Cardiac fibroblast (primary cell): ENCODE measurements around the gene JPH2.

Experiments used
- DNase-seq, 2 donors: peaks; one replicate each; pipeline versions ENCODE4 v3.0.0 to v3.0.0-alpha.2; 2010; ENCODE audit warnings: low read depth in 2 of 2
- H3K4me3 ChIP-seq, 2 donors: replicated peaks in 1 of 2; 1 replicate in 1 of 2; 2 replicates in 1 of 2; pipeline ENCODE4 v1.5.1; 2011; ENCODE audit warnings: low read depth in 2 of 2, low read length in 2 of 2, mild to moderate bottlenecking in 2 of 2, moderate library complexity in 1 of 2
- TF ChIP-seq, protein P1 (sequence below): IDR thresholded peaks from one replicate; pipeline ENCODE4 v1.5.1; 2011; ENCODE audit warnings: low read depth, mild to moderate bottlenecking, low read length, inconsistent platforms

The JPH2 gene

GRCh38 chr20:44089987-44090674 lies 96.9 kb downstream of the JPH2 start:
- peak; percentile 67 to 80 for DNase-seq
- H3K4me3 ChIP-seq: no peak overlapping the region
- TF ChIP-seq, protein P1, sequence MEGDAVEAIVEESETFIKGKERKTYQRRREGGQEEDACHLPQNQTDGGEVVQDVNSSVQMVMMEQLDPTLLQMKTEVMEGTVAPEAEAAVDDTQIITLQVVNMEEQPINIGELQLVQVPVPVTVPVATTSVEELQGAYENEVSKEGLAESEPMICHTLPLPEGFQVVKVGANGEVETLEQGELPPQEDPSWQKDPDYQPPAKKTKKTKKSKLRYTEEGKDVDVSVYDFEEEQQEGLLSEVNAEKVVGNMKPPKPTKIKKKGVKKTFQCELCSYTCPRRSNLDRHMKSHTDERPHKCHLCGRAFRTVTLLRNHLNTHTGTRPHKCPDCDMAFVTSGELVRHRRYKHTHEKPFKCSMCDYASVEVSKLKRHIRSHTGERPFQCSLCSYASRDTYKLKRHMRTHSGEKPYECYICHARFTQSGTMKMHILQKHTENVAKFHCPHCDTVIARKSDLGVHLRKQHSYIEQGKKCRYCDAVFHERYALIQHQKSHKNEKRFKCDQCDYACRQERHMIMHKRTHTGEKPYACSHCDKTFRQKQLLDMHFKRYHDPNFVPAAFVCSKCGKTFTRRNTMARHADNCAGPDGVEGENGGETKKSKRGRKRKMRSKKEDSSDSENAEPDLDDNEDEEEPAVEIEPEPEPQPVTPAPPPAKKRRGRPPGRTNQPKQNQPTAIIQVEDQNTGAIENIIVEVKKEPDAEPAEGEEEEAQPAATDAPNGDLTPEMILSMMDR: no peak

- no peak for DNase-seq
- no peak overlapping the region for H3K4me3 ChIP-seq
- TF ChIP-seq, protein P1: no peak
Measured at GRCh38 chr20:44087857-44088120, 99.2 kb downstream of the JPH2 start.

DNA sequence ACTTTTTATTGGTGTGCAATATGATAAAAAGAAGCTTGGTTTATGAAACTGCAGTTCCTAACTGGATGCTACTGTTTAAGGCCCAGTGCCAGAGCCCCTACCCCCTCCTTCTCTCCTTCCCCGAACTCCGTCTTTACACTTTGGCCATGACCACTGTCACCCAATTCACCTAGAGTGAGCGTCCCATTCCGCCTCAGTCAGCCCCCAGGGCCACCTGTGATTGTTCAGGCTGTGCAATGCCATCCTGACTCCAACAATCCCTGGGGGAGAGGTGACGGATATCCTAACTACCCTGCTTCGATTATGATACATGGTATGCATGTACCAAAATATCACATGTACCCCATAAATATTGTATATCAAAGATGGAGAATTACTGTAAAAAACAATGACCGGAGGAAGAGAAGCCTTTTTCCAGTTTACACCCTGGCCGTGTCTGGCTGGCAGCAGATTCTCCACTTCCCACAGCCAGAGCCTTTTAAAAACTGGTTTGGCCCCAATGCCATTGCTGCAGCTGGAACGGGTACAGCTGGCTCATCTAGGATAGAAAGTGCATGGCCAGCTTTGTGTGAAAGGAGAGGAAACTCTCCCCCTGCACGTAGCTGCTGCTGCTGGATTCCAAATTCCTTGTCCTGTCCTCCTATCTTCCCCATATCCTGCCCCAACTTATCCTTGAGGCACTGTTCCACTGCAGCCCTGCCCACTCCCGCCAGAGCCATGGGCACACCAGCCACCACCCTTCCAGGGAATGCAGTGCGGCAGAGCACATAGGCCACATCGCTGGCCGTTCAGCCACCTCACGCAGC lies 99.7 kb downstream of the JPH2 start:
- no peak overlapping the region for H3K4me3 ChIP-seq
- TF ChIP-seq, protein P1: no peak

GRCh38 chr20:44085616-44086434 lies 101.2 kb downstream of the JPH2 start:
- no peak overlapping the region for H3K4me3 ChIP-seq
- no peak for DNase-seq
- TF ChIP-seq, protein P1: no peak

More for the DNA sequence above, 99.7 kb downstream of the JPH2 start:
- no peak for DNase-seq

DNA sequence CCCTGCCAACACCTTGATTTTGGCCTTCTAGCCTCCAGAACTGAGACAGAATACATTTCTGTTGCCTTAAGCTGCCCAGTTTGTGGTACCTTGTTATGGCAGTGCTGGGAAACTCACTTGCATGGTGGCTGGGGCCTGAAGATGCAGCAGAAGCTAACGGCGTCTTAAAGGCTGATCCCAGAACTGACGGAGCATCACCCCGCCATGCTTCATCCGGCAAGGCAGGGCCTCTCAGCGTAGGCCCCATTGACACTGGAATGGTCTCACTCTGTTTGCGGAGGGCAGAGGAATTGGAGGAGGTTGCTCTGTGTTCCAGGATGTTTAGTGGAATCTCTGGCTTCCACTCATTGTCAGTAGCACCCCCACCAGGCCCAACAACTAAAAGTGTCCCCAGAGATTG lies 102.1 kb downstream of the JPH2 start:
- DNase-seq: no peak
- TF ChIP-seq, protein P1: no peak
- H3K4me3 ChIP-seq: no peak overlapping the region

- H3K4me3 ChIP-seq: no peak overlapping the region
- DNase-seq: no peak
- TF ChIP-seq, protein P1: no peak
Measured at GRCh38 chr20:44084439-44084838, 102.5 kb downstream of the JPH2 start.
